HG03432 (cell line): Measurements from ENCODE around the gene CYFIP1.
A peak's percentile ranks its signal among the peaks of the same experiment; 100 is the strongest.

Experiments
- ATAC-seq: cut with Tn5 transposase; IDR thresholded peaks from one replicate; pipeline ENCODE4 v1.9.1; 2021; ENCODE audit warnings: mild to moderate bottlenecking, moderate library complexity; ENCODE audit not compliant: unreplicated experiment

Gene CYFIP1

GRCh38 chr15:22872936-22873701, 107.0 kb downstream of the CYFIP1 start:
- no peak for ATAC-seq

- no peak for ATAC-seq
These were observed 108.6 kb downstream of the CYFIP1 start for GRCh38 chr15:22871481-22872086.

- no peak for ATAC-seq
These were observed 109.3 kb downstream of the CYFIP1 start for GRCh38 chr15:22870865-22871264.

- no peak for ATAC-seq
These were observed 110.3 kb downstream of the CYFIP1 start for GRCh38 chr15:22869856-22870255.

- no peak for ATAC-seq
These were observed 111.2 kb downstream of the CYFIP1 start for GRCh38 chr15:22868928-22869327.

GRCh38 chr15:22868495-22868894, 111.7 kb downstream of the CYFIP1 start:
- no peak for ATAC-seq

- ATAC-seq, result no peak
These were observed 112.3 kb downstream of the CYFIP1 start for GRCh38 chr15:22867886-22868285.

- no peak for ATAC-seq
These were observed 114.1 kb downstream of the CYFIP1 start for GRCh38 chr15:22866079-22866478.

GRCh38 chr15:22863356-22863755, 116.8 kb downstream of the CYFIP1 start:
- ATAC-seq, result no peak

- no peak for ATAC-seq
These were observed 119.0 kb downstream of the CYFIP1 start for GRCh38 chr15:22861161-22861560.

- no peak for ATAC-seq
These were observed 123.5 kb downstream of the CYFIP1 start for GRCh38 chr15:22856659-22857058.

GRCh38 chr15:22855791-22856190, 124.4 kb downstream of the CYFIP1 start:
- no peak for ATAC-seq

GRCh38 chr15:22851513-22851912, 128.7 kb downstream of the CYFIP1 start:
- ATAC-seq, result no peak

GRCh38 chr15:22850055-22850454, 130.1 kb downstream of the CYFIP1 start:
- no peak for ATAC-seq

- ATAC-seq, result no peak
These were observed 134.1 kb downstream of the CYFIP1 start for GRCh38 chr15:22846073-22846472.

- no peak for ATAC-seq
These were observed 134.8 kb downstream of the CYFIP1 start for GRCh38 chr15:22845289-22845900.

- no peak for ATAC-seq
These were observed 135.5 kb downstream of the CYFIP1 start for GRCh38 chr15:22844421-22845288.

- ATAC-seq, result peak; percentile 0
These were observed 141.0 kb downstream of the CYFIP1 start for GRCh38 chr15:22839046-22839695.

GRCh38 chr15:22838292-22839042, 141.7 kb downstream of the CYFIP1 start, which contains the start of gene NIPA2:
Gene NIPA2 (plus strand): TSS chr15:22838666. CDS start chr15:22851732, 13,066 bp downstream.
- peak; percentile 84 for ATAC-seq

- no peak for ATAC-seq
These were observed 148.7 kb downstream of the CYFIP1 start for GRCh38 chr15:22831473-22831872.
